Measurements from ENCODE around the gene FBXL7. TPM values are rescaled to one million over a fixed set of nuclear protein-coding genes. Genes with fewer than 3 reads are reported as not detected.

FBXL7 gene
- total RNA-seq, 2 experiments from 2014 or later, result not detected

DNA sequence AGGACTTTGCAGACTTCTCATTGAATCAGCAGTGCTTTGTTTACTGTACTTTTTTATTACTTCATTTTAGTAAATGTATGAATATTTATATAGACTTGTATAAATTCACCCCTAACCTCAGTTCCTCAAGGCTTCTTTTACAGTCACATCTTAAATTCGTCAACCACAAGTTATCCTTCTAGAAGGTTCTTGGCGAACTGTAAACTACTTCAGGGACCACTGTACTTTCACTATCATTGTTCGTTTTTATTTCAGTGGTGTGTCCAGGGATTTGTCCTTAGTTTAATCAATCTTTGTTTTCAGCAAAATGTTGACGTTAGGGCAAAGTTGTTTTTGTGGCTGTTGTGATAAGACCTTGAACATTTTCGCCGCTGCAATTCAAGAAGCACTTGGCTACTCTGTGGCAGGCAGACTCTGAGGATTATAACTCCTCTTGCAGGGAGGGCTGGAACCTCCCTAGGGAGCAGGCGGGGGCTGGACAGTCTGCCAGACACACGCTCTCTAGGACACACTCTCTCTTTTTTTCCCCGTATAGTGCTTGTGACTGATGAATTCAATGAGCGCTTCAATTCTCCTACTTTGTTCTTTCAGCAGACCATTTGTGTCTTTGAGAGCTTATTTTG is 252.8 kb downstream of the FBXL7 start:
- TF ChIP-seq, protein P1, sequence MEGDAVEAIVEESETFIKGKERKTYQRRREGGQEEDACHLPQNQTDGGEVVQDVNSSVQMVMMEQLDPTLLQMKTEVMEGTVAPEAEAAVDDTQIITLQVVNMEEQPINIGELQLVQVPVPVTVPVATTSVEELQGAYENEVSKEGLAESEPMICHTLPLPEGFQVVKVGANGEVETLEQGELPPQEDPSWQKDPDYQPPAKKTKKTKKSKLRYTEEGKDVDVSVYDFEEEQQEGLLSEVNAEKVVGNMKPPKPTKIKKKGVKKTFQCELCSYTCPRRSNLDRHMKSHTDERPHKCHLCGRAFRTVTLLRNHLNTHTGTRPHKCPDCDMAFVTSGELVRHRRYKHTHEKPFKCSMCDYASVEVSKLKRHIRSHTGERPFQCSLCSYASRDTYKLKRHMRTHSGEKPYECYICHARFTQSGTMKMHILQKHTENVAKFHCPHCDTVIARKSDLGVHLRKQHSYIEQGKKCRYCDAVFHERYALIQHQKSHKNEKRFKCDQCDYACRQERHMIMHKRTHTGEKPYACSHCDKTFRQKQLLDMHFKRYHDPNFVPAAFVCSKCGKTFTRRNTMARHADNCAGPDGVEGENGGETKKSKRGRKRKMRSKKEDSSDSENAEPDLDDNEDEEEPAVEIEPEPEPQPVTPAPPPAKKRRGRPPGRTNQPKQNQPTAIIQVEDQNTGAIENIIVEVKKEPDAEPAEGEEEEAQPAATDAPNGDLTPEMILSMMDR (conservative IDR thresholded peaks at IDR 0.05; ENCODE audit: low read length), result no peak
- no peak for TF ChIP-seq EZH2phosphoT487 (IDR thresholded peaks at IDR 0.05; ENCODE audit: borderline replicate concordance, low read depth, low read length)
- H3K4me2 ChIP-seq (ENCODE audit: low read length), result no peak overlapping the region
- no peaks in the 10 kb centered on the region for H3K36me3 ChIP-seq (ENCODE audit: insufficient read depth, low read length)
- BruUV-seq (replicated peaks), result no TSS peak
- ChIA-PET CTCF (ENCODE audit: unreplicated experiment) (no interaction called here), POLR2A (no interaction called here)
- intact Hi-C loops (cut with micrococcal nuclease; ENCODE audit: unreplicated experiment), result no loop called here
- H3K9me3 ChIP-seq (ENCODE audit: low read length), result no peaks in the 10 kb centered on the region
- H3K4me3 ChIP-seq (ENCODE audit: low read depth, low read length, poor library complexity, severe bottlenecking), result no peak overlapping the region
- no peaks in the 10 kb centered on the region for H3K9me2 ChIP-seq (ENCODE audit: insufficient read depth, low read length)
- no peak overlapping the region for H3K27ac ChIP-seq (ENCODE audit: low read depth, low read length, poor library complexity, severe bottlenecking)
- H4K20me1 ChIP-seq (ENCODE audit: insufficient read depth, low read length), result no peaks in the 10 kb centered on the region
- no peaks in the 10 kb centered on the region for H3K4me1 ChIP-seq (ENCODE audit: insufficient read depth, low read length, poor library complexity, severe bottlenecking)
- no peaks in the 10 kb centered on the region for H3K79me2 ChIP-seq (ENCODE audit: insufficient read depth, low read depth, low read length)
- no peak overlapping the region for H2AFZ ChIP-seq (ENCODE audit: low read length)
- DNase-seq (ENCODE audit: low spot score), result no peak

DNA sequence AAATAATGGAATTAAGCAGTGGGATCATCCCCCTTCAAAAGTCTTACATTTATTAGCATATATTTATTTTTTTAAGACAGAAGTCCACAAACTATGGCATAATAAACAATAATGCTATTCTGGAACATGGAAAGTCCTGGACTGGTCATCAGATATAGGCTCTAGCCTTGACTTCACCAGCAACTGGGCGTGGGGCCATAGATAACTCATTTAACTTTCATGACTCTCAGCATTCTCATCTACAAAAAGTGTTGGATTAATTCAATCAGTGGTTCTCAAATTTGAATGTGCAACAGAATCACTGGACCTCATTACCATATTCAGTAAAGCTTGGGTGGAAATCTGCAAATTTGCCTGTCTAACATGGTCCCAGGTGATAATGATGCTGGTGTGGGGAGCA is 253.8 kb downstream of the FBXL7 start:
- intact Hi-C loops (cut with micrococcal nuclease; ENCODE audit: unreplicated experiment), result no loop called here
- Histone ChIP-seq H2AFZ (ENCODE audit: low read length) (no peak overlapping the region), H3K36me3 (ENCODE audit: insufficient read depth, low read length) (no peaks in the 10 kb centered on the region), H3K9me2 (ENCODE audit: insufficient read depth, low read length) (no peaks in the 10 kb centered on the region), H3K79me2 (ENCODE audit: insufficient read depth, low read depth, low read length) (no peaks in the 10 kb centered on the region), H4K20me1 (ENCODE audit: insufficient read depth, low read length) (no peaks in the 10 kb centered on the region), H3K4me1 (ENCODE audit: insufficient read depth, low read length, poor library complexity, severe bottlenecking) (no peaks in the 10 kb centered on the region), H3K4me2 (ENCODE audit: low read length) (no peak overlapping the region), H3K9me3 (ENCODE audit: low read length) (no peaks in the 10 kb centered on the region), H3K4me3 (ENCODE audit: low read depth, low read length, poor library complexity, severe bottlenecking) (no peak overlapping the region), H3K27ac (ENCODE audit: low read depth, low read length, poor library complexity, severe bottlenecking) (no peak overlapping the region)
- TF ChIP-seq, protein P1 (conservative IDR thresholded peaks at IDR 0.05; ENCODE audit: low read length), result no peak
- no peak for TF ChIP-seq EZH2phosphoT487 (IDR thresholded peaks at IDR 0.05; ENCODE audit: borderline replicate concordance, low read depth, low read length)
- POLR2A ChIA-PET, result no interaction called here
- CTCF ChIA-PET (ENCODE audit: unreplicated experiment), result no interaction called here
- BruUV-seq (replicated peaks), result no TSS peak
- DNase-seq (ENCODE audit: low spot score), result no peak

DNA sequence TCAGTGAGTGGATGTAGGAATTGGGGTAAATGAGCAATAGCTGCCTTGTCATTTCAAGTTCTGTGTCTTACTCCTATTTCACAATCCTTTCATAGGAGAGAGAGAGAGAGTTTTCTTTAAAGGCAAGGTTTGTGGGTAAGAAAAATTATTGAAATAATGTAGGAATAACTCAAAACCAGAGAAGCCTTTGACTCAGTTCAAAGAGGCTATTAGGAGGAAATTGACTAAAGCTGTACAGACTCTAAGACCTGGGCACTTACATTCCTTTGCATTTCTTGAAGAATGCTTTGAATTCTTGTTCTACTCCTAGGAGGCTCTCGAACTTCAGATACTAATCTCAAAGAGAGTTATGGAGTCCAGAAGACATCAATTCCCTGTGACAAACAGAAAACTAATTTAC is 257.1 kb downstream of the FBXL7 start:
- H3K79me2 ChIP-seq (ENCODE audit: insufficient read depth, low read depth, low read length), result no peaks in the 10 kb centered on the region

More for the DNA sequence above, 257.1 kb downstream of the FBXL7 start:
- H3K4me1 ChIP-seq (ENCODE audit: insufficient read depth, low read length, poor library complexity, severe bottlenecking), result no peaks in the 10 kb centered on the region
- no peak overlapping the region for H3K4me2 ChIP-seq (ENCODE audit: low read length)
- ChIA-PET CTCF (ENCODE audit: unreplicated experiment) (no interaction called here), POLR2A (interaction anchor here (0.7 to 1.6 kb wide), 2 partner anchors 14 to 448 kb away, joined by 3 to 5 read pairs; no protein-coding TSS in a partner anchor)
- H3K36me3 ChIP-seq (ENCODE audit: insufficient read depth, low read length), result no peaks in the 10 kb centered on the region
- intact Hi-C loops (cut with micrococcal nuclease; ENCODE audit: unreplicated experiment), result no loop called here
- TF ChIP-seq EZH2phosphoT487 (IDR thresholded peaks at IDR 0.05; ENCODE audit: borderline replicate concordance, low read depth, low read length), result no peak
- TF ChIP-seq, protein P1 (conservative IDR thresholded peaks at IDR 0.05; ENCODE audit: low read length), result no peak
- BruUV-seq (replicated peaks), result no TSS peak
- no peak overlapping the region for H3K27ac ChIP-seq (ENCODE audit: low read depth, low read length, poor library complexity, severe bottlenecking)
- H2AFZ ChIP-seq (ENCODE audit: low read length), result no peak overlapping the region
- H4K20me1 ChIP-seq (ENCODE audit: insufficient read depth, low read length), result no peaks in the 10 kb centered on the region
- H3K4me3 ChIP-seq (ENCODE audit: low read depth, low read length, poor library complexity, severe bottlenecking), result no peak overlapping the region
- H3K9me3 ChIP-seq (ENCODE audit: low read length), result no peaks in the 10 kb centered on the region
- no peak for DNase-seq (ENCODE audit: low spot score)
- no peaks in the 10 kb centered on the region for H3K9me2 ChIP-seq (ENCODE audit: insufficient read depth, low read length)
